Esophagus squamous epithelium (tissue), 5 donors: ENCODE measurements around the gene FAAP100. TPM values are rescaled to one million over a fixed set of nuclear protein-coding genes. Genes with fewer than 3 reads are reported as not detected.

Source experiments
- DNase-seq: peaks from one replicate; lab custom pipeline; 2025; lab: John Stamatoyannopoulos, UW
- H3K27ac ChIP-seq, 4 donors: fragments of 200-600 bp; sonication (generic); one replicate each; pipeline ENCODE4 v1.5.1; 2016 to 2019; ENCODE audit warnings: mild to moderate bottlenecking in 1 of 4
- H3K27me3 ChIP-seq, 4 donors: fragments of 200-600 bp; sonication (generic); 1 replicate in 3 of 4; 2 replicates in 1 of 4; pipeline versions ENCODE4 v1.5.1 to v1.6.0; 2017 to 2021; ENCODE audit warnings: antibody characterized with exemption in 1 of 4
- H3K36me3 ChIP-seq, 3 donors: fragments of 200-600 bp; sonication (generic); one replicate each; pipeline ENCODE4 v1.5.1; 2016 to 2019
- H3K4me1 ChIP-seq, 3 donors: fragments of 200-600 bp; sonication (generic); one replicate each; pipeline ENCODE4 v1.5.1; 2017 to 2019
- H3K4me3 ChIP-seq, 4 donors: fragments of 200-600 bp; sonication (generic); 1 replicate in 3 of 4; 2 replicates in 1 of 4; pipeline ENCODE4 v1.5.1; 2016 to 2019; ENCODE audit warnings: mild to moderate bottlenecking in 2 of 4, moderate library complexity in 1 of 4
- H3K9me3 ChIP-seq, 3 donors: fragments of 200-600 bp; sonication (generic); one replicate each; pipeline ENCODE4 v1.5.1; 2016 to 2019
- POLR2A ChIP-seq, 4 donors: fragments of 450-650 bp; IDR thresholded peaks; one replicate each; pipeline ENCODE4 v1.6.1; 2017; ENCODE audit warnings: antibody characterized with exemption in 4 of 4, mild to moderate bottlenecking in 4 of 4, moderate library complexity in 3 of 4
- WGBS, 2 donors: methylation state at CpG; one replicate each; pipeline ENCODE4 v1.1.5; 2018; 5-methylcytosine and 5-hydroxymethylcytosine counted together
- intact Hi-C: fragments of 100-400 bp; cut with DNase I; formaldehyde crosslinking; loops from one replicate; pipeline ENCODE4 v1.15.0; 2022
- total RNA-seq, 4 donors: library from RNA; depleted of rRNA; stranded (reverse); fragments of >200 nt; gene quantifications; one replicate each; pipeline ENCODE4 v1.1.0, GENCODE V29; 2016
- TF ChIP-seq, protein P1 (sequence below), 6 experiments: fragments of 450-650 bp in 4 of 6; fragments of 200-600 bp in 2 of 6; sonication (generic) in 2 of 6; IDR thresholded peaks; one replicate each; pipeline ENCODE4 v1.5.1; 2016 to 2019; ENCODE audit warnings: antibody characterized with exemption in 6 of 6, mild to moderate bottlenecking in 4 of 6, moderate library complexity in 4 of 6
- donor health status: DM: yes; HTN: yes; CAD: no.

FAAP100 gene
- total RNA-seq, 4 donors from 2014 or later, result 17.3 to 32.2 (median 26.1) TPM

GRCh38 chr17:81513372-81513752 is 38.8 kb downstream of the FAAP100 start:
- intact Hi-C loops, result loop anchor here (5.0 kb wide), 1 partner anchor 116 kb away; the partner anchor contains the start of gene BAHCC1
- 0% methylated on average over 5 to 15 of the region's 23 CpGs for WGBS, 2 donors
- Histone ChIP-seq H3K9me3 (no peaks in the 10 kb centered on the region), H3K27me3 (no peaks in the 10 kb centered on the region), H3K36me3 (peaks cover 15 to 41% (median 28%) of the 10 kb centered on the region in 3 donors), H3K4me1 (peaks cover 36 to 85% (median 44%) of the 10 kb centered on the region in 3 donors), H3K4me3 (peak overlapping the region; percentile 91 to 99 (median 97)), H3K27ac (peak overlapping the region; percentile 99 to 100 (median 100))
- no peak for DNase-seq
- TF ChIP-seq POLR2A (IDR thresholded peaks at IDR 0.05), result no peak
- TF ChIP-seq, protein P1, sequence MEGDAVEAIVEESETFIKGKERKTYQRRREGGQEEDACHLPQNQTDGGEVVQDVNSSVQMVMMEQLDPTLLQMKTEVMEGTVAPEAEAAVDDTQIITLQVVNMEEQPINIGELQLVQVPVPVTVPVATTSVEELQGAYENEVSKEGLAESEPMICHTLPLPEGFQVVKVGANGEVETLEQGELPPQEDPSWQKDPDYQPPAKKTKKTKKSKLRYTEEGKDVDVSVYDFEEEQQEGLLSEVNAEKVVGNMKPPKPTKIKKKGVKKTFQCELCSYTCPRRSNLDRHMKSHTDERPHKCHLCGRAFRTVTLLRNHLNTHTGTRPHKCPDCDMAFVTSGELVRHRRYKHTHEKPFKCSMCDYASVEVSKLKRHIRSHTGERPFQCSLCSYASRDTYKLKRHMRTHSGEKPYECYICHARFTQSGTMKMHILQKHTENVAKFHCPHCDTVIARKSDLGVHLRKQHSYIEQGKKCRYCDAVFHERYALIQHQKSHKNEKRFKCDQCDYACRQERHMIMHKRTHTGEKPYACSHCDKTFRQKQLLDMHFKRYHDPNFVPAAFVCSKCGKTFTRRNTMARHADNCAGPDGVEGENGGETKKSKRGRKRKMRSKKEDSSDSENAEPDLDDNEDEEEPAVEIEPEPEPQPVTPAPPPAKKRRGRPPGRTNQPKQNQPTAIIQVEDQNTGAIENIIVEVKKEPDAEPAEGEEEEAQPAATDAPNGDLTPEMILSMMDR (IDR thresholded peaks at IDR 0.05), result peak in 1 of 6 experiments; percentile 5

DNA sequence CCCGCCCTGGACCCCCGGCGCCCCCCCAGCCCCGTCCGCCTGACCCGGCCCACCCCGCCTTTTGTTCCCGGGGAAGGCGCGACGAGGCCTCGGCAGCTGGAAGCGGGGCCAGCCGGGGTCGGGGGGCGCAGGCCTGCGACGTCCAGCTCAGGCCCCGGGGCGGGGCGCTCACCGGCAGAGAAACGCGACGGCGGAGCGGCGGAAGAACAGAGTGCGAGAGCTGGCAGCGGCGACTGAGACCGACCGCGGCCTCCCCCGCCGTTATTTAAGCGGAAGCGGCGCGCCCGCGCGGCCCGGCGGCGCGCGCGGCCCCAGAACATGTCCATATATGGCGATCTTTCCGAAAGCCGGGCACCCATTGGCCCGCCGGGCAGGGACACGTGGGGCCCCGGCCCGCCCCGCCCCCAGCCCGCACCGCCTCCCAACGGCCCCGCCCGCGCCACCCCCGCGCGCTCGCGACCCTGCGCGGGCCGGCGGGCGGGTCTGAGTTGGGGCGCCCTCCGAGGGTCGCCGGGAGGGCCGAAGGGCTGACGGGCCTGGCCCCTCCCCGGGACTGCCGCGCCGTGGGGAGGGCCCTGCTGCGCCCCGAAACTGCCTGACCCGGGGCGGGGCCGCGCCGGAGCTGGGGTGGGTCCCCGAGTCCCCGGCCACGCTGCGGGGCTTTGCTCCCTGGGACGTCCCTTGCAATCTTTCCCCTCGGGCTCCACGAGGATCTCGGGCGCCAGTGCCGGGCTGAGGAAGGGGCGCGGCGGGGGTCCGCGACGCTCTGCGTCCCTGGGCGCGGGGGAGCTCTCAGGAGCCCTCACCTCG is 39.4 kb downstream of the FAAP100 start, which contains the start of gene ACTG1:
Gene ACTG1 (minus strand): TSS at position 238 of the 810 bp plus-strand sequence. CDS start 445 bp downstream, outside the sequence.
- DNase-seq, result peak; percentile 73
- Histone ChIP-seq H3K27ac (peak within 1 kb of the TSS; percentile 99 to 100 (median 100)), H3K36me3 (peaks cover 15 to 41% (median 28%) of the 10 kb centered on the region in 3 donors), H3K4me3 (peak within 1 kb of the TSS; percentile 91 to 99 (median 97)), H3K4me1 (peaks cover 30 to 80% (median 38%) of the 10 kb centered on the region in 3 donors), H3K27me3 (no peaks in the 10 kb centered on the region), H3K9me3 (no peaks in the 10 kb centered on the region)
- peak in 3 of 4 donors; percentile 28 to 98 (median 97) for TF ChIP-seq POLR2A (IDR thresholded peaks at IDR 0.05)
- TF ChIP-seq, protein P1 (IDR thresholded peaks at IDR 0.05), result peak in 1 of 6 experiments; percentile 5
- intact Hi-C loops, result loop anchor here (5.0 kb wide), 1 partner anchor 115 kb away; the partner anchor contains the start of gene BAHCC1
- WGBS, 2 donors, result no CpG with 5 or more reads among the region's 111 CpGs

GRCh38 chr17:81511804-81512561 is 40.2 kb downstream of the FAAP100 start:
- H3K36me3 ChIP-seq, result peaks cover 15 to 41% (median 28%) of the 10 kb centered on the region in 3 donors
- DNase-seq, result no peak
- H3K9me3 ChIP-seq, result no peaks in the 10 kb centered on the region
- intact Hi-C loops, result loop anchor here (5.0 kb wide), 1 partner anchor 115 kb away; the partner anchor contains the start of gene BAHCC1
- peak overlapping the region; percentile 97 to 100 (median 100) for H3K27ac ChIP-seq
- peak overlapping the region; percentile 91 to 99 (median 97) for H3K4me3 ChIP-seq
- H3K27me3 ChIP-seq, result no peaks in the 10 kb centered on the region
- peaks cover 25 to 72% (median 30%) of the 10 kb centered on the region in 3 donors for H3K4me1 ChIP-seq
- TF ChIP-seq POLR2A (IDR thresholded peaks at IDR 0.05), result no peak
- TF ChIP-seq, protein P1 (IDR thresholded peaks at IDR 0.05), result no peak
- WGBS, 2 donors, result 0 to 2% methylated on average over 15 to 17 of the region's 62 CpGs

- Histone ChIP-seq H3K27ac (peak overlapping the region; percentile 97 to 100 (median 100)), H3K36me3 (peaks cover 15 to 41% (median 28%) of the 10 kb centered on the region in 3 donors), H3K4me3 (peak overlapping the region; percentile 91 to 99 (median 97)), H3K9me3 (no peaks in the 10 kb centered on the region), H3K27me3 (no peaks in the 10 kb centered on the region), H3K4me1 (peaks cover 25 to 67% (median 25%) of the 10 kb centered on the region in 3 donors)
- WGBS, 2 donors, result 0 to 1% methylated on average over 8 of the region's 9 CpGs
- DNase-seq, result no peak
- intact Hi-C loops, result loop anchor here (5.0 kb wide), 1 partner anchor 114 kb away; the partner anchor contains the start of gene BAHCC1
- TF ChIP-seq, protein P1 (IDR thresholded peaks at IDR 0.05), result no peak
- no peak for TF ChIP-seq POLR2A (IDR thresholded peaks at IDR 0.05)
Measured at GRCh38 chr17:81511554-81511803, 40.7 kb downstream of the FAAP100 start.
